ENCODE measurements around the gene STARD3NL. TPM values are rescaled to one million over a fixed set of nuclear protein-coding genes. Genes with fewer than 3 reads are reported as not detected.

STARD3NL gene
- total and polyA plus RNA-seq, 2 experiments from 2014 or later = 55.1 to 55.3 TPM

GRCh38 chr7:38224392-38224791, 46.3 kb downstream of the STARD3NL start:
- Mint-ChIP-seq H3K27ac (peak overlapping the region; percentile 44; the same call in 1 of the 2 replicates), H3K27me3 (ENCODE audit: insufficient read depth, low read depth, poor library complexity) (no peaks in the 10 kb centered on the region)

More at GRCh38 chr7:38224392-38224791, 46.3 kb downstream of the STARD3NL start:
- Histone ChIP-seq H3K79me2 (replicated peaks; ENCODE audit: insufficient read depth) (no peaks in the 10 kb centered on the region), H3K27ac (ENCODE audit: low read depth) (no peak overlapping the region), H3K4me1 (ENCODE audit: insufficient read depth) (peaks cover 9% of the 10 kb centered on the region), H3K4me2 (no peak overlapping the region), H3F3A (replicated peaks; ENCODE audit: low read depth) (no peaks in the 10 kb centered on the region), H3K36me3 (ENCODE audit: insufficient read depth) (peaks cover 6% of the 10 kb centered on the region), H3K9me2 (ENCODE audit: insufficient read depth) (no peaks in the 10 kb centered on the region), H4K20me1 (replicated peaks; ENCODE audit: insufficient read depth) (no peaks in the 10 kb centered on the region), H2AFZ (no peak overlapping the region), H3K4me3 (no peak overlapping the region), H3K27me3 (ENCODE audit: insufficient read depth) (no peaks in the 10 kb centered on the region)
- Mint-ChIP-seq H3K9me3 (no peaks in the 10 kb centered on the region), H3K4me3 (no peak overlapping the region), H3K36me3 (ENCODE audit: low read depth) (peaks cover 22% of the 10 kb centered on the region), H3K4me1 (no peaks in the 10 kb centered on the region; the same call in 2 of the 3 replicates)
- TF ChIP-seq STAT1 (IDR thresholded peaks at IDR 0.05; ENCODE audit: unreplicated experiment) (no peak), REST (IDR thresholded peaks at IDR 0.05; ENCODE audit: unreplicated experiment) (no peak), ZNF114 (CRISPR knock-in tag; IDR thresholded peaks at IDR 0.05) (no peak), CREB1 (CRISPR knock-in tag; IDR thresholded peaks at IDR 0.05; ENCODE audit: low read depth) (no peak), CTCF (conservative IDR thresholded peaks at IDR 0.05; ENCODE audit: low read depth in 2 of 2) (no peak), POLR2AphosphoS5 (IDR thresholded peaks at IDR 0.05; ENCODE audit: low read depth) (no peak), EZH2phosphoT487 (IDR thresholded peaks at IDR 0.05; ENCODE audit: unreplicated experiment) (no peak), EZH2 (IDR thresholded peaks at IDR 0.05; ENCODE audit: low read depth, unreplicated experiment) (no peak), NANOG (IDR thresholded peaks at IDR 0.05; ENCODE audit: borderline replicate concordance) (no peak)
- ATAC-seq (no peak), DNase-seq (ENCODE audit: low spot score) (no peak)
